Mesendoderm (in vitro differentiated cells): Measurements from ENCODE around the gene PSMD5.

Experiments
- DNase-seq: peaks from one replicate; pipeline ENCODE4 v3.0.0; 2013
- H2AK5ac ChIP-seq: 2 replicates; pipeline ENCODE4 v1.6.1; 2013; ENCODE audit warnings: low read length, inconsistent platforms
- H2BK120ac ChIP-seq: 2 replicates; pipeline ENCODE4 v1.6.1; 2013; ENCODE audit warnings: low read depth, mild to moderate bottlenecking, low read length, moderate library complexity, mixed read lengths
- H2BK15ac ChIP-seq: replicated peaks from 2 replicates; pipeline ENCODE4 v1.6.1; 2013; ENCODE audit warnings: low read depth, mild to moderate bottlenecking, moderate library complexity
- H2BK5ac ChIP-seq: 2 replicates; pipeline ENCODE4 v1.6.1; 2013; ENCODE audit warnings: low read length, inconsistent platforms
- H3K18ac ChIP-seq: 2 replicates; pipeline ENCODE4 v1.6.1; 2013; ENCODE audit warnings: mild to moderate bottlenecking, low read length, mixed read lengths
- H3K23ac ChIP-seq: one replicate; pipeline ENCODE4 v1.6.1; 2013; ENCODE audit warnings: low read length
- H3K27ac ChIP-seq: 2 replicates; pipeline ENCODE4 v1.5.1; 2013; ENCODE audit warnings: low read depth, mild to moderate bottlenecking, inconsistent platforms, low read length, moderate library complexity
- H3K27me3 ChIP-seq: 2 replicates; pipeline ENCODE4 v1.6.1; 2013; ENCODE audit warnings: low read length, control low read depth, mild to moderate bottlenecking, inconsistent platforms; ENCODE audit not compliant: insufficient read depth, poor library complexity
- H3K36me3 ChIP-seq: 2 replicates; pipeline ENCODE4 v1.6.1; 2013; ENCODE audit warnings: low read length, inconsistent platforms; ENCODE audit not compliant: control insufficient read depth, insufficient read depth
- H3K4ac ChIP-seq: one replicate; pipeline ENCODE4 v1.6.1; 2013; ENCODE audit warnings: low read depth, mild to moderate bottlenecking, low read length, moderate library complexity
- H3K4me1 ChIP-seq: 2 replicates; pipeline ENCODE4 v1.6.1; 2013; ENCODE audit warnings: low read depth, low read length, inconsistent platforms; ENCODE audit not compliant: control insufficient read depth
- H3K4me2 ChIP-seq: 2 replicates; pipeline ENCODE4 v1.6.1; 2013; ENCODE audit warnings: low read length
- H3K4me3 ChIP-seq: 2 replicates; pipeline ENCODE4 v1.5.1; 2013; ENCODE audit warnings: mild to moderate bottlenecking, low read length
- H3K56ac ChIP-seq: one replicate; pipeline ENCODE4 v1.6.1; 2013; ENCODE audit warnings: low read length
- H3K79me1 ChIP-seq: 2 replicates; pipeline ENCODE4 v1.6.1; 2013; ENCODE audit warnings: low read length, inconsistent platforms
- H3K79me2 ChIP-seq: 2 replicates; pipeline ENCODE4 v1.6.1; 2013; ENCODE audit warnings: mild to moderate bottlenecking, low read length; ENCODE audit not compliant: control insufficient read depth, insufficient read depth
- H3K9ac ChIP-seq: 2 replicates; pipeline ENCODE4 v1.6.1; 2013; ENCODE audit warnings: low read length, inconsistent platforms
- H4K5ac ChIP-seq: one replicate; pipeline ENCODE4 v1.6.1; 2013; ENCODE audit warnings: low read length
- H4K8ac ChIP-seq: one replicate; pipeline ENCODE4 v1.6.1; 2013; ENCODE audit warnings: low read depth, mild to moderate bottlenecking, control low read depth, low read length, moderate library complexity
- WGBS: extraction: QIAGEN DNeasy Blood & Tissue Kit; methylation state at CpG from one replicate; pipeline ENCODE4 v1.1.7; 2013; ENCODE audit warnings: low lambda C conversion rate, missing lambda C conversion rate; ENCODE audit not compliant: insufficient coverage; ENCODE audit errors: extremely low coverage; 5-methylcytosine and 5-hydroxymethylcytosine counted together

PSMD5 gene

DNA sequence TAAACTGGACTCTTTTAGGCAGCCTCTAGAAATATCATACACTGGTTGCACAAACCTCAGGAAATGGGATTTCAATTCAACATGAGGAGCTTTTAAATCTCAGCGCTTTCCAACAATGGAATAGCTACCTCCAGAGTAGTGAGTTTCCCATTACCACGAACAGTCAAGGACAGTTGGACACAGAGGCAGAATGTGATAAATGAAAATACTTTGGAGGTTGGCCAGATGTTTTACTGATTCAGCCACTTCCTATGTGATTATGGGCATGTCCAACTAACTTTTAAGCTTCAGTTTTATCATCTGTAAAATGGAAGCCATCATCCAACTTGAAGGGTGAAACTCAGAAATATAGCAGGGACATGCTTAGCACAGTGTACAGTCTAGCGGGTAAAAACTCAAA lies 51.6 kb downstream of the PSMD5 start:
- no peak overlapping the region for H2BK120ac ChIP-seq
- H4K5ac ChIP-seq: no peak overlapping the region
- no peak overlapping the region for H3K9ac ChIP-seq
- WGBS: no CpG with 5 or more reads among the region's 3 CpGs
- H3K4me1 ChIP-seq: peaks cover 3% of the 10 kb centered on the region
- peaks cover 4% of the 10 kb centered on the region for H3K36me3 ChIP-seq
- H3K4me3 ChIP-seq: no peak overlapping the region
- H3K18ac ChIP-seq: no peak overlapping the region
- H4K8ac ChIP-seq: no peak overlapping the region
- no peak overlapping the region for H3K4me2 ChIP-seq
- no peak overlapping the region for H3K23ac ChIP-seq
- DNase-seq: no peak
- no peak overlapping the region for H2BK5ac ChIP-seq
- H2AK5ac ChIP-seq: no peak overlapping the region
- peaks cover 28% of the 10 kb centered on the region for H3K79me2 ChIP-seq
- H3K27me3 ChIP-seq: no peaks in the 10 kb centered on the region
- no peak overlapping the region for H3K4ac ChIP-seq
- no peak overlapping the region for H3K56ac ChIP-seq
- no peak overlapping the region for H2BK15ac ChIP-seq
- peaks cover 22% of the 10 kb centered on the region for H3K79me1 ChIP-seq
- H3K27ac ChIP-seq: no peak overlapping the region

GRCh38 chr9:120787933-120788332 lies 54.8 kb downstream of the PSMD5 start:
- Histone ChIP-seq H3K27me3 (no peaks in the 10 kb centered on the region), H2BK120ac (no peak overlapping the region), H3K18ac (no peak overlapping the region), H3K56ac (no peak overlapping the region), H3K4me1 (peaks cover 3% of the 10 kb centered on the region), H3K4ac (no peak overlapping the region), H3K36me3 (peaks cover 4% of the 10 kb centered on the region), H2AK5ac (no peak overlapping the region), H3K79me1 (peaks cover 21% of the 10 kb centered on the region), H3K9ac (no peak overlapping the region), H3K79me2 (peaks cover 31% of the 10 kb centered on the region), H3K4me3 (no peak overlapping the region), H4K5ac (no peak overlapping the region), H2BK5ac (no peak overlapping the region), H4K8ac (no peak overlapping the region), H3K4me2 (no peak overlapping the region), H3K23ac (no peak overlapping the region), H2BK15ac (no peak overlapping the region), H3K27ac (no peak overlapping the region)
- WGBS: no CpG with 5 or more reads among the region's 4 CpGs
- no peak for DNase-seq

GRCh38 chr9:120783602-120784047 lies 59.1 kb downstream of the PSMD5 start:
- Histone ChIP-seq H3K27ac (no peak overlapping the region), H3K4me3 (no peak overlapping the region), H2BK5ac (no peak overlapping the region), H3K4ac (no peak overlapping the region), H2BK15ac (no peak overlapping the region), H3K79me1 (peaks cover 14% of the 10 kb centered on the region), H3K23ac (no peak overlapping the region), H4K8ac (no peak overlapping the region), H3K36me3 (peaks cover 4% of the 10 kb centered on the region), H3K79me2 (peaks cover 9% of the 10 kb centered on the region), H4K5ac (no peak overlapping the region), H3K27me3 (no peaks in the 10 kb centered on the region), H2AK5ac (no peak overlapping the region), H3K56ac (no peak overlapping the region), H2BK120ac (no peak overlapping the region), H3K4me2 (no peak overlapping the region), H3K4me1 (no peaks in the 10 kb centered on the region), H3K9ac (no peak overlapping the region), H3K18ac (no peak overlapping the region)
- no peak for DNase-seq
- WGBS: no CpG with 5 or more reads among the region's 2 CpGs

GRCh38 chr9:120781236-120781635 lies 61.5 kb downstream of the PSMD5 start:
- DNase-seq: no peak
- Histone ChIP-seq H3K18ac (no peak overlapping the region), H3K4me1 (no peaks in the 10 kb centered on the region), H4K8ac (no peak overlapping the region), H2BK120ac (no peak overlapping the region), H2AK5ac (no peak overlapping the region), H3K4ac (no peak overlapping the region), H4K5ac (no peak overlapping the region), H3K27ac (no peak overlapping the region), H3K36me3 (no peaks in the 10 kb centered on the region), H3K9ac (no peak overlapping the region), H3K56ac (no peak overlapping the region), H3K4me3 (no peak overlapping the region), H2BK5ac (no peak overlapping the region), H2BK15ac (no peak overlapping the region), H3K23ac (no peak overlapping the region), H3K79me1 (peaks cover 9% of the 10 kb centered on the region), H3K27me3 (no peaks in the 10 kb centered on the region), H3K4me2 (no peak overlapping the region), H3K79me2 (peaks cover 4% of the 10 kb centered on the region)
- no CpG with 5 or more reads among the region's 2 CpGs for WGBS

GRCh38 chr9:120780367-120780766 lies 62.4 kb downstream of the PSMD5 start:
- Histone ChIP-seq H3K4me1 (no peaks in the 10 kb centered on the region), H3K27ac (no peak overlapping the region), H4K8ac (no peak overlapping the region), H3K79me2 (peaks cover 2% of the 10 kb centered on the region), H3K79me1 (peaks cover 9% of the 10 kb centered on the region), H2BK15ac (no peak overlapping the region), H3K23ac (no peak overlapping the region), H3K4ac (no peak overlapping the region), H3K36me3 (peaks cover 3% of the 10 kb centered on the region), H4K5ac (no peak overlapping the region), H3K9ac (no peak overlapping the region), H3K4me3 (no peak overlapping the region), H2BK120ac (no peak overlapping the region), H3K4me2 (no peak overlapping the region), H2AK5ac (no peak overlapping the region), H3K18ac (no peak overlapping the region), H3K27me3 (no peaks in the 10 kb centered on the region), H2BK5ac (no peak overlapping the region), H3K56ac (no peak overlapping the region)
- WGBS: no CpG with 5 or more reads among the region's 3 CpGs
- DNase-seq: no peak

DNA sequence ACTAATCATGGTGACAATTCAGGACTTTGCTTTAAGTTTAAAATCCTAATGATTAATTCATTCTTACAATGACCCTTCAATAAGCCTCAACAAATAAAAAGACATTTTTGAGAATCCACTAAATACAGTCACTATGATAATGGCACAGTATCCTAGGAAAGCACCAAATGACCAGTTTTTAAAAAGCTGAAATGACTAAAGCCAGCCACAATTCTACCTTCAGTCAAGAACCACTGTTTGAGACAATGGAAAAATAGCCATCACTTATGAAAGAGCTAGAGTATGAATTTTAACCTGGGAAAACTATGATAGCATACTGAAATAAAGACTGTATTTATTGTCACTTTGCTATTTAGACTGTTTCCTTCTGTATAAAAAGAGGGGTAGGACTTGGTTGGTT lies 63.5 kb downstream of the PSMD5 start:
- H3K79me2 ChIP-seq: no peaks in the 10 kb centered on the region
- no peak overlapping the region for H3K4me2 ChIP-seq
- H3K56ac ChIP-seq: no peak overlapping the region
- H3K4ac ChIP-seq: no peak overlapping the region
- no peak overlapping the region for H2BK15ac ChIP-seq
- no peaks in the 10 kb centered on the region for H3K27me3 ChIP-seq
- H3K9ac ChIP-seq: no peak overlapping the region
- no peak overlapping the region for H3K18ac ChIP-seq
- peaks cover 3% of the 10 kb centered on the region for H3K36me3 ChIP-seq
- H3K23ac ChIP-seq: no peak overlapping the region
- H2BK120ac ChIP-seq: no peak overlapping the region
- H2BK5ac ChIP-seq: no peak overlapping the region
- H3K4me3 ChIP-seq: no peak overlapping the region
- no peak overlapping the region for H4K8ac ChIP-seq
- no peak overlapping the region for H2AK5ac ChIP-seq
- peaks cover 9% of the 10 kb centered on the region for H3K79me1 ChIP-seq
- H4K5ac ChIP-seq: no peak overlapping the region
- H3K27ac ChIP-seq: no peak overlapping the region
- DNase-seq: no peak
- H3K4me1 ChIP-seq: no peaks in the 10 kb centered on the region
